K562 (cell line): Measurements from ENCODE around the gene SRP72. TPM values are rescaled to one million over a fixed set of nuclear protein-coding genes. Genes with fewer than 3 reads are reported as not detected.

Experiments used
- ATAC-seq: fragments of 200-7000 bp; cut with Tn5 transposase; 3 replicates; pipeline ENCODE4 v1.9.1; 2020; ENCODE audit warnings: moderate library complexity
- BruUV-seq: library from RNA; stranded (reverse); fragments of 400-500 nt; replicated peaks from 2 replicates; lab custom pipeline; 2021; lab: Mats Ljungman, UMichigan
- CTCF ChIA-PET: fragments of 300-600 bp; formaldehyde crosslinking; extraction: SDS; loops from one replicate; lab custom pipeline; 2021; ENCODE audit warnings: low intra/inter-chr PET ratio; lab: Yijun Ruan, JAX
- POLR2A ChIA-PET: fragments of 300-600, 350-650 bp; sonication (Branson Sonifier 250); formaldehyde crosslinking; extraction: SDS; loops from one replicate; lab custom pipeline; 2021; ENCODE audit warnings: antibody characterized with exemption, inconsistent platforms; lab: Yijun Ruan, JAX
- DNase-seq, 4 experiments: peaks; one replicate each; pipeline versions ENCODE4 v3.0.0 to v3.0.0-alpha.2; 2011 to 2018; ENCODE audit warnings: low spot score in 3 of 4, mixed read lengths in 3 of 4; ENCODE audit errors: extremely low read depth in 1 of 4
- FAIRE-seq: peaks from 2 replicates; lab custom pipeline; 2011; peaks lifted over from hg19 to GRCh38; lab: Jason Lieb, UNC
- H2AFZ ChIP-seq: 2 replicates; pipeline ENCODE4 v1.6.0; 2011; ENCODE audit warnings: low read depth, low read length, control low read depth, inconsistent platforms
- H3K27ac ChIP-seq: fragments of 200-600 bp; 3 replicates; pipeline ENCODE4 v1.8.0; 2011; ENCODE audit warnings: low read depth, mild to moderate bottlenecking, control low read depth, inconsistent platforms, low read length, moderate library complexity, mixed read lengths; ENCODE audit errors: extremely low read depth
- H3K27me3 ChIP-seq, 2 experiments: fragments of 300-600 bp in 1 of 2; 2 replicates in 1 of 2; 3 replicates in 1 of 2; pipeline versions ENCODE4 v1.6.0 to v1.8.0; 2011; ENCODE audit warnings: inconsistent platforms in 2 of 2, low read length in 2 of 2, mild to moderate bottlenecking in 1 of 2, mixed read lengths in 1 of 2, moderate library complexity in 1 of 2; ENCODE audit not compliant: control insufficient read depth in 2 of 2, insufficient read depth in 2 of 2
- H3K36me3 ChIP-seq: fragments of 300-600 bp; 3 replicates; pipeline ENCODE4 v1.8.0; 2011; ENCODE audit warnings: mild to moderate bottlenecking, low read length, inconsistent platforms; ENCODE audit not compliant: control insufficient read depth, insufficient read depth
- H3K4me1 ChIP-seq, 2 experiments: fragments of 200-600 bp in 1 of 2; replicated peaks in 1 of 2; 2 replicates in 1 of 2; 3 replicates in 1 of 2; pipeline versions ENCODE4 v1.5.1 to v1.8.0; 2011; ENCODE audit warnings: inconsistent platforms in 2 of 2, low read length in 2 of 2, mild to moderate bottlenecking in 1 of 2, mixed read lengths in 1 of 2, moderate library complexity in 1 of 2; ENCODE audit not compliant: control insufficient read depth in 2 of 2, insufficient read depth in 2 of 2
- H3K4me2 ChIP-seq: 2 replicates; pipeline ENCODE4 v1.6.1; 2011; ENCODE audit warnings: low read length, control low read depth, inconsistent platforms, mixed read lengths; ENCODE audit not compliant: insufficient read depth
- H3K4me3 ChIP-seq: fragments of 200-600 bp; sonication (generic), shearing (Covaris generic); 2 replicates; pipeline ENCODE4 v1.5.1; 2016; ENCODE audit warnings: control low read depth, inconsistent platforms
- H3K79me2 ChIP-seq: fragments of 200-600 bp; 3 replicates; pipeline ENCODE4 v1.8.0; 2011; ENCODE audit warnings: low read length, inconsistent platforms; ENCODE audit not compliant: control insufficient read depth, insufficient read depth
- H3K9ac ChIP-seq, 2 experiments: 2 replicates each; pipeline versions ENCODE4 v1.6.0 to v1.6.1; 2011; ENCODE audit warnings: low read depth in 2 of 2, low read length in 2 of 2, control low read depth in 1 of 2, inconsistent platforms in 1 of 2, mild to moderate bottlenecking in 1 of 2, mixed read lengths in 1 of 2; ENCODE audit not compliant: insufficient read depth in 1 of 2
- H3K9me1 ChIP-seq: one replicate; pipeline ENCODE4 v1.6.0; 2011; ENCODE audit warnings: inconsistent platforms, mild to moderate bottlenecking, low read length, moderate library complexity; ENCODE audit not compliant: control insufficient read depth, insufficient read depth
- H3K9me3 ChIP-seq: replicated peaks from 2 replicates; pipeline ENCODE4 v1.5.1; 2011; ENCODE audit warnings: low read depth, low read length, inconsistent platforms; ENCODE audit not compliant: control insufficient read depth, insufficient read depth
- H4K20me1 ChIP-seq: replicated peaks from 2 replicates; pipeline ENCODE4 v1.6.1; 2011; ENCODE audit warnings: low read length, inconsistent platforms, mixed read lengths; ENCODE audit not compliant: control insufficient read depth, insufficient read depth
- ELF2 ChIP-seq: fragments of 250-450 bp; sonication (Bioruptor Pico); IDR thresholded peaks from 2 replicates; pipeline ENCODE4 v1.5.0; 2021; ENCODE audit warnings: mild to moderate bottlenecking
- EP400 ChIP-seq: fragments of 450-650 bp; IDR thresholded peaks from 2 replicates; pipeline ENCODE4 v1.6.1; 2017; ENCODE audit warnings: antibody characterized with exemption, mild to moderate bottlenecking, moderate library complexity
- ZNF75A ChIP-seq: fragments of 450-650 bp; formaldehyde crosslinking; IDR thresholded peaks from 2 replicates; pipeline ENCODE4 v1.4.0; 2020; ENCODE audit warnings: mild to moderate bottlenecking
- ZNF77 ChIP-seq: fragments of 250-450 bp; sonication (Bioruptor Pico); IDR thresholded peaks from 2 replicates; pipeline ENCODE4 v1.5.0; 2020
- WGBS: fragments of 100-300 bp; shearing (Covaris generic); methylation state at CpG from one replicate; pipeline ENCODE4 v1.1.6; 2016; ENCODE audit warnings: low coverage, mixed read lengths; ENCODE audit not compliant: insufficient coverage; ENCODE audit errors: missing lambda C conversion rate; 5-methylcytosine and 5-hydroxymethylcytosine counted together
- in situ Hi-C: fragments of 300-500 bp; cut with MboI; formaldehyde crosslinking; loops from 4 replicates; pipeline ENCODE4 v1.15.0; 2018; ENCODE audit warnings: inconsistent platforms, mixed read lengths
- intact Hi-C: fragments of 100-400 bp; cut with micrococcal nuclease; formaldehyde crosslinking; loops from 2 replicates; pipeline ENCODE4 v1.14.2; 2022
- polyA plus RNA-seq, 8 experiments: library from polyadenylated mRNA; depleted of rRNA in 4 of 8; stranded (reverse) in 5 of 8; unstranded in 3 of 8; fragments of >200 nt; fragmentation: Nextera tagmentation in 2 of 8; fragmentation: Illumina TruSeq in 1 of 8; extraction: Ambion mirVana in 2 of 8; extraction: Trizol in 1 of 8; gene quantifications; 2 replicates each; pipeline versions ENCODE4 v1.2.1 to v1.2.3, GENCODE V29; 2011 to 2014; ENCODE audit warnings: inconsistent platforms in 1 of 8, missing spikeins in 1 of 8
- total RNA-seq, 7 experiments: library from RNA; depleted of rRNA in 6 of 7; stranded (reverse); fragments of >200 nt in 6 of 7; fragmentation: Illumina TruSeq in 2 of 7; extraction: Trizol in 2 of 7; gene quantifications; 2 replicates each; pipeline versions ENCODE4 v1.2.1 to v1.2.3, GENCODE V29; 2011 to 2021; ENCODE audit warnings: low replicate concordance in 1 of 7
- TF ChIP-seq, protein P1 (sequence below): IDR thresholded peaks from 2 replicates; pipeline ENCODE4 v1.6.1; 2016; ENCODE audit warnings: missing genetic modification characterization, missing compliant biosample characterization

SRP72 gene
- total and polyA plus RNA-seq, 9 of the 15 experiments (the other 6 are each of a cell fraction or from before 2014, with no cell fraction given): 124 to 341 (median 202) TPM

DNA sequence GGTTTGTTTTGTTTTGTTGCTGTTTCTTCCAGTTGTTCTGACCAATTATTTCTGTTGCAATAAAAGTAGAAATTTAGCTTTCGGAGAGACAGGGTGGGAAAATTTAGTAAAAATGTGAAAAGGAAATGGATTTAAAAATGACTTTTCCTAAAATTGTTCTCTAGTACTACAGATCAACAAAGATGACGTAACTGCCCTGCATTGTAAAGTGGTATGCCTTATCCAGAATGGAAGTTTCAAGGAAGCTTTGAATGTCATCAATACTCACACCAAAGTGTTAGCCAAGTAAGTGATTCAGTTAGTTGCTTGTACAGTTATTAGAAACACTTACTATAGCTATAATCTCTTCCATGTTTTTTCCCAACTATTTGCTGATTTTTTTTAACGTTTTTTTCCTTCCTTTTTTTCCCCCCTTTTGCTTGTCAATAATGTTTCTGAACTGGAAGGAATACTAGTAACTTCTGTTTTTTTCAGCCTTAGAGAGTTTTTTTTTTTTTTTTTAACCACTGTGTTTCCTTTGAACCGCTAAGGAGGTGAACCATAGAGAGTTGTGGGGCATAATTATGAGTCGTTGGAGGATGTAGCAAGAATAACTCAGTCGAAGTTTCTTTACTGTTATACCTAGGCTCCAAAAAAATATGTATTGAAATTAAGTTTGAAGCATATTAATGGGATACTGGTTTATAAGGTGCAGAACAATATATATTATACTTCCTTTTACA lies 2.2 kb downstream of the SRP72 start:
- no TSS peak for BruUV-seq
- no peak for FAIRE-seq
- TF ChIP-seq EP400 (no peak), ZNF77 (CRISPR knock-in tag) (no peak), ZNF75A (CRISPR knock-in tag) (no peak), ELF2 (CRISPR knock-in tag) (no peak)
- TF ChIP-seq, protein P1, sequence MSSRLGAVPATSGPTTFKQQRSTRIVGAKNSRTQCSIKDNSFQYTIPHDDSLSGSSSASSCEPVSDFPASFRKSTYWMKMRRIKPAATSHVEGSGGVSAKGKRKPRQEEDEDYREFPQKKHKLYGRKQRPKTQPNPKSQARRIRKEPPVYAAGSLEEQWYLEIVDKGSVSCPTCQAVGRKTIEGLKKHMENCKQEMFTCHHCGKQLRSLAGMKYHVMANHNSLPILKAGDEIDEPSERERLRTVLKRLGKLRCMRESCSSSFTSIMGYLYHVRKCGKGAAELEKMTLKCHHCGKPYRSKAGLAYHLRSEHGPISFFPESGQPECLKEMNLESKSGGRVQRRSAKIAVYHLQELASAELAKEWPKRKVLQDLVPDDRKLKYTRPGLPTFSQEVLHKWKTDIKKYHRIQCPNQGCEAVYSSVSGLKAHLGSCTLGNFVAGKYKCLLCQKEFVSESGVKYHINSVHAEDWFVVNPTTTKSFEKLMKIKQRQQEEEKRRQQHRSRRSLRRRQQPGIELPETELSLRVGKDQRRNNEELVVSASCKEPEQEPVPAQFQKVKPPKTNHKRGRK (tag): peak; percentile 50
- in situ Hi-C loops: no loop called here
- H3K79me2 ChIP-seq: peaks cover 67% of the 10 kb centered on the region
- H4K20me1 ChIP-seq: peaks cover 4% of the 10 kb centered on the region; the same call in 1 of the 2 replicates
- no peaks in the 10 kb centered on the region for H3K9me1 ChIP-seq
- no peak overlapping the region for H2AFZ ChIP-seq
- POLR2A ChIA-PET: interaction anchor here (1.6 to 2.0 kb wide), 3 partner anchors 14 to 75 kb away, joined by 6 to 12 read pairs (median 7); partner anchors contain the start of genes PAICS and PPAT
- H3K4me3 ChIP-seq: no peak overlapping the region
- H3K9ac ChIP-seq: peak overlapping the region in 1 of 2 experiments; percentile 100; a peak in 1 of 4 replicates
- WGBS: 66% methylated on average over 6 of the region's 6 CpGs
- intact Hi-C loops: loop anchor here (2.0 to 5.0 kb wide), 2 partner anchors 75 to 82 kb away; partner anchors contain the start of gene AASDH
- H3K4me1 ChIP-seq: peaks cover 0 to 10% of the 10 kb centered on the region in 2 experiments; a peak in 3 of 5 replicates
- H3K27me3 ChIP-seq: no peaks in the 10 kb centered on the region
- CTCF ChIA-PET: no interaction called here
- ATAC-seq: no peak
- no peak overlapping the region for H3K4me2 ChIP-seq
- DNase-seq: no peak
- no peak overlapping the region for H3K27ac ChIP-seq
- peaks cover 54% of the 10 kb centered on the region for H3K36me3 ChIP-seq
- no peaks in the 10 kb centered on the region for H3K9me3 ChIP-seq
